Activated gamma-delta T cell (primary cell): ENCODE measurements around the gene SIRT2.
A peak's percentile ranks its signal among the peaks of the same experiment; 100 is the strongest.
"Not testable (repeated sequence)": the region's sequence is repeated elsewhere in the genome, so short reads cannot be mapped to it uniquely, and the experiment has no call there.

ENCODE experiments used
- DNase-seq: peaks from one replicate; lab custom pipeline; 2025; lab: John Stamatoyannopoulos, UW
- total RNA-seq, 2 donors: gene quantifications; one replicate each; lab custom pipeline; 2026; lab: John Stamatoyannopoulos, UW

Gene SIRT2
- total RNA-seq = 62.0 to 79.9 reads per million in 2 donors

DNA sequence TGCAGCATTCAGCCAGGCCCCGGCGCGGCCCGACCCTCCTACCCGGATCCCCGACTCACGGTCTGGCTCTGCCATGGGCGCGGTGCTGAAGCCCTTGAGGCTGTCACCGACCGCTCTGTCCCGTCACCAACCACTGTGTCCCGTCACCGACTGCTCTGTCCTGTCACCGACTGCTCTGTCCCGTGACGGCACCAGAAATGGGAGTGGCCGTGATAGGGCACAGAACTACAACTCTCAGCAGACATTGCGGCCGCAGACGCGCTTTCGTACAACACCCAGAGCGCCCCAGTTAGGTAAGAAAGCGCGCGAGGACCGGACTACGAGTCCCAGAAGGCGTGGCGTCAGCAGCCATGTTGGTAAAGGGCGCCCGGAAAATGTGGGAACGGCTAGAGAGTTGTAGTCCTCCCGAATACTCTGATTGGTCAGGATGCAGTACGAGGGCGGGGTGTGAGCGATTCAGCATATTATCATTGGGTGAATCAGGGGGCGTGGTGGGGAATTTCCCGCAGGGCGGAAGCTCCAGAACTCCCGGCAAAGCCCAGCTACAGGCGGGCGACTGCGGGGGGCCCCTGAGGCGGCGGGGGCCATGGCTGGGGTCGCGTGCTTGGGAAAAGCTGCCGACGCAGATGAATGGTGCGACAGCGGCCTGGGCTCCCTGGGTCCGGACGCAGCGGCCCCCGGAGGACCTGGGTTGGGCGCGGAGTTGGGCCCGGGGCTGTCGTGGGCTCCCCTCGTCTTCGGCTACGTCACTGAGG lies at the start of gene SIRT2, which contains the start of gene NFKBIB:
Gene SIRT2 (minus strand): TSS at position 172 of the 755 bp plus-strand sequence. CDS start 97 bp downstream, at position 75.
Gene NFKBIB (plus strand): TSS at position 523 of the 755 bp plus-strand sequence. CDS start 64 bp downstream, at position 587.
- DNase-seq = peak; percentile 82

DNA sequence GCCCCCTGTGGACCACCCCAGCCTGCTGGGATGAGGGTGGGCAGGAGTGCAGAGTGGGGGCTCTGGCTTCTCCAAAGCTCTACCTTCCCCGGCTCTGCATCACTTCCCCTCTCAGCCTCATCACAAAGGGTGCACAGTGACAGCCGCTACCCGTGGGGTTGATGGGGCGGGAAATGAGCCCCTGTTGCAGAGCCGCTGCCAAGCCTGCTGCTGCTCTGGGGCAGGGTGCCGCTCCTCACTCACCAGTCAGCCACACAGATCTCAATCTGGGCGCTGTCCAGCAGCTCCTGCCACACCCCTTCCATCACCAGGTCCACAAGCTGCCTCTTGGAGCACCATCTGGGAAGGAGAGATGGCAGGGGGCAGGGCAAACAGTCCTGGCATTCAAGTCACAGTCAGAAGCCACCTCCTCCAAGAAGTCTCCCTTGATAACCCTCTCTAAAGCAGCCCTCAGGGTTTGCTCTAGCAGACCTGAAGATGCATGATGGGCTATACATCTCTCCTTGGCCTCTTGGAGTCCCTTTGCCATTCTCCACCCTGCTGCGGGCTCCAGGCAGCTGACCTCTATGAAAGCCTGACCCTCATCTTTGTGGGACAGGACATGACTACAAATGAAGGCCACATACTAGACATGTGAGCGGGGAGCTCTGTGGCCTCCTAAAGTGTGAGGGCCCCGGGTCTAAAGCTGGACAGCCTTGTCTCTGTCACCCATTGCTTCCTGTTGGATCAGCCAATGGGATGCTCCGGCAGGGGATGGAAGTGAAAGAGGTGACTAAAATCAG lies 47.0 kb upstream of the SIRT2 start:
- DNase-seq = no peak

GRCh38 chr19:38945562-38946228 lies 46.3 kb upstream of the SIRT2 start:
- DNase-seq = no peak

DNA sequence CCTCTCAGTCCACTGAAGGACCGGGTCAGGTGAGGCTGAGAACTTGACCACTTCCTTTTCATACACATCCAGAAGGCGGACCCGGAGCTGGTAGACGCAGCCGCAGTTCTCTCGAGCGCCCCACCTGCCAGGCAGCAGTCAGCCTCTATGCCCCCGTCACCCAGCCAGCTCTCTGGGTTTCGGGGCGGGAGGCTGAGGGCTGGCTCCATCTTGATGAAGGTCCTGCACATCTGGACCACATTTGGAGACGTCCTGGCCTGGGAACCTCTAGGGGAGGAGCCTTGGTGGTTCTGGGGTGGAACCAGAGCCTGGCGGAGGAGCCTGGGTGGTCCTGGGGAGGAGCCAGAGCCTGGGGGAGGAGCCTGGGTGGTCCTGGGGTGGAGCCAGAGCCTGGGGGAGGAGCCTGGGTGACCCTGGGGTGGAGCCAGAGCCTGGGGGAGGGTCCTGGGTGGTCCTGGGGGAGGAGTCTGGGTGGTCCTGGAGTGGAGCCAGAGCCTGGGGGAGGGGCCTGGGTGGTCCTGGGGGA lies 45.6 kb upstream of the SIRT2 start:
- DNase-seq = no peak

DNA sequence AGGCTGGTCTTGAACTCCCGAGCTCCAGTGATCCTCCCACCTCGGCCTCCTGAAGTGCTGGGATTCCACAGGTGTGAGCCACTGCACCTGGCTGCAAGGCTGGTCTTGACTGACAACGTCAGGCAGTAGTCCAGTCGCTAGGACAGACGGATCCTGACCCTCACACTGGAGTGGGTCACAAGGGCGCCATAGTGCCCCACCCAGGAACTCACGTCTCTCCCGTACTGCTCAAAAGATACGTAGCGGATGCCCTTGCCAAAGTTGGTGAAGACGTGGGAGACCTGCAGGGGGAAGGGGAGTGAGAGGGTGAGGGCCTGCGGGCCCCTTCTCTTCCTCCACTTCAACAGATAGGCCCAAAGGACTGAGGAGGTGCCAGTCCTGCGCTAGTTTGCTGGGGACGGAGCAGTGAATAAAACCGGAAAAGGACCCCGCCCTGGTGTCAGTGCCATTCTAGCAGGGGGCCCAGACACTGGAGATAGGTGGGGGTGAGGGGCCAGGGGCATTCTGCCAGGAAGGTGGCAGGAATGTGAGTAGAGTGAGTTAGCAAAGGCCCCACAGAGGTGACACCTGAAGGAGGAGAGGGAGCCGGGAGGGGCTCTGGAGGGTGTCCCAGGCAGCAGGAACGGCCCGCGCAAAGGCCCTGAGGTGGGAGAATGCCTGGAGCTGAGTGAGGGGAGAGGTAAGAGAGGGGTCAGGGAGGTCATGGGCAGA lies 43.2 kb upstream of the SIRT2 start:
- DNase-seq = no peak

- DNase-seq = no peak
Measured at GRCh38 chr19:38941979-38942378, 42.6 kb upstream of the SIRT2 start.

GRCh38 chr19:38941466-38941865 lies 42.0 kb upstream of the SIRT2 start:
- not testable (repeated sequence) for DNase-seq

GRCh38 chr19:38939957-38940356 lies 40.5 kb upstream of the SIRT2 start:
- DNase-seq = no peak

DNA sequence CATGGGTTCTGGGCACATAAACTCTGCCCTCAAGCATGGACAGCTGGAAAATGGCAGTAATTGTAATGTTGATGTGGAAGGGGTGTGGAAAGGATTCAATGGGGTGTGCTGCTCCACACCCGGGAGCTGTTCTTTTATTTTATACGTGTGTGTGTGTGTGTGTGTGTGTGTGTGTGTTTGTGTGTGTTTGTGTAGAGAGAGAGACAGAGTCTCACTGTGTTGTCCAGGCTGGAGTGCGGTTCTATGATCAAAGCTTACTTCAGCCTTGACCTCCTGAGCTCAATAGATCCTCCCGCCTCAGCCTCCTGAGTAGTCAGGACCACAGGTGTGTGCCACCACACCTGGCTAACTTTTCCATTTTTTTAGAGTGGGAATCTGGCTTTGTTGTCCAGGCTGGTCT lies 34.1 kb upstream of the SIRT2 start:
- DNase-seq = no peak

GRCh38 chr19:38932425-38933179 lies 33.2 kb upstream of the SIRT2 start:
- DNase-seq = no peak

- no peak for DNase-seq
Measured at GRCh38 chr19:38931521-38931793, 32.0 kb upstream of the SIRT2 start.

GRCh38 chr19:38930776-38931520 lies 31.5 kb upstream of the SIRT2 start, which contains the start of gene MRPS12:
Gene MRPS12, plus strand, starts transcription at chr19:38930944. Its CDS starts 351 bp downstream, at chr19:38931295.
- no peak for DNase-seq

DNA sequence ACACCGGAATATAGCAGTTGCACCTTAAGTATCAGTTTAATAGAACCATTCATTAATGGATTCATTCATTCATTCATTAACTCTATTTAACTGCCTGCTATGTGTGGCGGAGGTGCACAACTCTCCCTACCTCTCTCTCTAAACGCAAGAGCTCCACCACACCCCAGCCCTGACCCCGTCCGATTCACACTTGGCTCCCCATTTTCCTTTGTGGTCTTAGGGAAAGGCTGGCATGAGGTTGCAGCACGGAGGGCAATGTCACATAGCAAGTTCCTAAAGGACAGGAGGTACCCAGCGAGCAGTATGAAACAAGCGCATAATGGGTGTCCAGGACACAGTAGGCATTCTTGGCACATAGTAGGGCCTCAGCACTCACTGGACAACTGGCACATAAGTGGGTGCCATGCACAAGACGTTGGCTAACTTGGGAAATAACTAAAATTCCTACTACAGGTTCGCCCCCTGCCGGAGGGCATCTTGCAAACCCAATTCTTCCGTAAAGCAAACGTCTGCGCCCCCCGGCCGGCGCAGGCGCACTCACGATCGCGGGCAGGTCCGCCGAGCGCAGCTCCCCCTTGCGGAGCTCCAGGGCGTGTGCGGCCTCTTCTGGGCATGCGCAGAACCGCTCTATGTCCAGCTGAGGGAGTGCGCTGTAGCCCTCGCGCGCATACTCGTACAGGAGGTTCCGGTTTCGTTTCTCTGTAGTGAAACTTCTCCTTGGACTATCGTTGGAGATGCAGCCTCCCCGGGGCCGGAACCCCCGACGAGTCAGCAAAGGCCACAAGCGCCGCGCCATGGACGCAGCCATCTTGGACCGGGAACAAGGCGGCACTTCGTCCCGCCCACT lies 30.7 kb upstream of the SIRT2 start, which contains the start of gene SARS2:
Gene SARS2 (minus strand): TSS at position 835 of the 847 bp plus-strand sequence. CDS start 27 bp downstream, at position 808.
- peak; percentile 87 for DNase-seq

DNA sequence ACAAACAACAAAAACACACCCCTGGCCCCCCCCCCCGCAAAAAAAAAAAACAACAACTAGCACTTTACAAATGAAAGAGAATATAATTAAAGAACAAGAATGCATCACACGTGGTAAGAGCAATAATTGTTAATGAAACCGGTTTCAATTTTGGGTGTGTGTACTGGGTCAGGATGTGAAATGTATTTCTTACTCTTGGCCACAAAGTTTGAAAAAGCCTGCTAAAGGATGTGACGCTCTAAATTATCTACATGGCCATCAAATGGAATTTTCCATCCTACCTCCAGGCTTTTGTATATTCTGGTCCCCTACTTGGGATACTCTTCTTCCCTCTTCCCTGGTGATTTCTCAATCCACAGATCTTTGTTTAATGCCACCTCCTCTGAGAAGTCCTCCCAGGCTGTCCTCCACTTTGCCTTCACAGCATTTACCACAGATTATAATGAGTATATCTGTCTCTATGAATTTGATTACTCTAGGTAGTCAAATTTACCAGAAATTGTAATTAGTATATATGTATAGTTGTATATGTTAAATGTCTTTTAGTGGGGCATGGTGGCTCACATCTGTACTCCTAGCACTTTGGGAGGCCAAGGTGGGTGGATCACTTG lies 29.1 kb upstream of the SIRT2 start:
- no peak for DNase-seq

GRCh38 chr19:38924388-38924787 lies 25.0 kb upstream of the SIRT2 start:
- no peak for DNase-seq

GRCh38 chr19:38922482-38922881 lies 23.1 kb upstream of the SIRT2 start:
- no peak for DNase-seq

DNA sequence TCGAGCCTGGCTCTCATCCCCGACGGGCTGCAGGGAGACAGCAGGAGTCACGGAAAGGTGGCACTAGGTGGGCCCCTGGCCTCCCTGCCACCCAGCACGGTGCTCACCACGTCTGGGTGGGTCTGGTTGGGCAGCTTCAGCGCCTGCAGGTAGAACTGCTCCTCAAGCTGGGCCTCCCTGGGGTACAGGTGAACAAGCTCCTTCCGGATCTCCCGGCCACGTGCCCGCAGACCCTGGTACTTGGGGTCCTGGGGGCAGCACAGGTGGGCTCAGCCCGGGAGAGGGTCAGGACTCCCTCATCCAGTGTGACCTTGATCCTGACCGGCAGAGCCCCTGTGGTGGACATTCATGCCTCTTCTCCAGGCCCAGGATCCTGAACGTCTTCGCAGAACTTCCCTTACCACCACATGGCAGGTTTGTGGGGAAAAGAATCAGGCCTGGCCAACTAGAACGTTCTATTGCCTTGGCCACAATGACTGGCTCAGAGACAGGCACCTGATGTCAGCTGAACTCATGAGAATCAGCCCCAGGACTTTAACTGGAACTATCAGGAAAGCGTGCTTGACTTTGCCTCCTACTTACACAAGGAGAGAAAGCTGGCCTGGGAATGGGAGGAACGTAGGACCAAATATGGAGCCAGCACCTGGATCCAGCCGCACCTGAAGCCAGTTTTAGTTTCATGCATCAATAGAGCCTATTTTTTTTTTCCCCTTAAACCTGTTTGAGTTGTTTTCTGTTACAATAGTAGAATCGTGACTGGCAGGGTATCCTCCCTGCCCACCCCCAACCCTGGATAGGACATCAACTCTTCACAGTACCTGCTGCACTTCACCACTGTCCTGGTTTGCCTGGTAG lies 22.2 kb upstream of the SIRT2 start:
- DNase-seq = no peak
